Lower leg skin (tissue), 3 donors: ENCODE data around the gene ATP6V0D1.

Source experiments
- CTCF ChIP-seq, 3 donors: fragments of 450-650 bp; IDR thresholded peaks; one replicate each; pipeline ENCODE4 v1.5.1; 2016; ENCODE audit warnings: antibody characterized with exemption in 3 of 3, mild to moderate bottlenecking in 3 of 3, moderate library complexity in 2 of 3
- POLR2A ChIP-seq, 2 donors: fragments of 450-650 bp; IDR thresholded peaks; one replicate each; pipeline ENCODE4 v1.6.1; 2016 to 2017; ENCODE audit warnings: antibody characterized with exemption in 2 of 2, mild to moderate bottlenecking in 1 of 2, moderate library complexity in 1 of 2

- TF ChIP-seq CTCF (IDR thresholded peaks at IDR 0.05) = no peak
- no peak for TF ChIP-seq POLR2A (IDR thresholded peaks at IDR 0.05)
Measured at GRCh38 chr16:67399218-67399733, 81.7 kb downstream of the ATP6V0D1 start.
